Stimulated activated CD8-positive, alpha-beta memory T cell treated with anti-CD3 and anti-CD28 coated beads, Interleukin-4, amount 100 ng/mL, for 24 hours (primary cell): ENCODE data around the gene GYG2.
"Not testable (repeated sequence)": the region's sequence is repeated elsewhere in the genome, so short reads cannot be mapped to it uniquely, and the experiment has no call there.

Experiments used
- DNase-seq: peaks from one replicate; pipeline ENCODE4 v3.0.0-alpha.2; 2020; ENCODE audit warnings: low read depth

GYG2 gene

GRCh38 chrX:2872671-2873277 is 44.0 kb downstream of the GYG2 start:
- DNase-seq, result no peak

GRCh38 chrX:2874222-2875135 is 45.7 kb downstream of the GYG2 start:
- DNase-seq, result no peak

- DNase-seq, result no peak
These were observed 46.4 kb downstream of the GYG2 start for GRCh38 chrX:2875136-2875481.

- no peak for DNase-seq
These were observed 47.2 kb downstream of the GYG2 start for GRCh38 chrX:2875798-2876399.

GRCh38 chrX:2878563-2878962 is 49.8 kb downstream of the GYG2 start:
- no peak for DNase-seq

- no peak for DNase-seq
These were observed 50.9 kb downstream of the GYG2 start for GRCh38 chrX:2879670-2880069.

- no peak for DNase-seq
These were observed 55.0 kb downstream of the GYG2 start for GRCh38 chrX:2883770-2884169.

GRCh38 chrX:2888309-2888708 is 59.6 kb downstream of the GYG2 start:
- no peak for DNase-seq

- no peak for DNase-seq
These were observed 60.4 kb downstream of the GYG2 start for GRCh38 chrX:2889045-2889605.

- DNase-seq, result not testable (repeated sequence)
These were observed 61.2 kb downstream of the GYG2 start for GRCh38 chrX:2889706-2890490.

GRCh38 chrX:2890536-2891460 is 62.1 kb downstream of the GYG2 start:
- DNase-seq, result not testable (repeated sequence)

GRCh38 chrX:2892816-2893215 is 64.1 kb downstream of the GYG2 start:
- DNase-seq, result no peak

GRCh38 chrX:2894885-2895292 is 66.2 kb downstream of the GYG2 start:
- DNase-seq, result no peak

- no peak for DNase-seq
These were observed 68.6 kb downstream of the GYG2 start for GRCh38 chrX:2897311-2897689.

GRCh38 chrX:2897690-2898623 is 69.2 kb downstream of the GYG2 start:
- DNase-seq, result not testable (repeated sequence)

GRCh38 chrX:2898846-2899512 is 70.2 kb downstream of the GYG2 start:
- no peak for DNase-seq

- DNase-seq, result no peak
These were observed 72.8 kb downstream of the GYG2 start for GRCh38 chrX:2901367-2902036.

- no peak for DNase-seq
These were observed 74.1 kb downstream of the GYG2 start for GRCh38 chrX:2902841-2903240.

- no peak for DNase-seq
These were observed 74.6 kb downstream of the GYG2 start for GRCh38 chrX:2903366-2903765.
